H1 (cell line): ENCODE results near the gene HMGXB3.

Experiments
- BRCA1 ChIP-seq: IDR thresholded peaks from 2 replicates; pipeline ENCODE4 v1.6.1; 2012; ENCODE audit warnings: low read depth, low read length, improper control_type of control experiment
- EZH2 ChIP-seq: fragments of 200-600 bp; sonication (generic); IDR thresholded peaks from 2 replicates; pipeline ENCODE4 v1.7.1; 2012; ENCODE audit warnings: low read depth, mild to moderate bottlenecking, moderate library complexity, low read length, inconsistent platforms; ENCODE audit not compliant: severe bottlenecking
- KDM1A ChIP-seq: fragments of 200-600, 300-600 bp; sonication (generic); IDR thresholded peaks from 2 replicates; pipeline ENCODE4 v1.7.1; 2016; ENCODE audit warnings: mild to moderate bottlenecking, low read length, borderline replicate concordance
- PHF8 ChIP-seq: fragments of 200-600 bp; sonication (generic); conservative IDR thresholded peaks from 2 replicates; pipeline ENCODE4 v1.7.1; 2012; ENCODE audit warnings: low read depth, mild to moderate bottlenecking, inconsistent platforms, low read length, moderate library complexity
- POLR2A ChIP-seq, 2 experiments: IDR thresholded peaks; 1 replicate in 1 of 2; 2 replicates in 1 of 2; pipeline ENCODE4 v1.6.1; 2011; ENCODE audit warnings: low read depth in 2 of 2, low read length in 2 of 2, mild to moderate bottlenecking in 2 of 2; ENCODE audit errors: control extremely low read depth in 1 of 2
- RAD21 ChIP-seq, 2 experiments: IDR thresholded peaks in 1 of 2; conservative IDR thresholded peaks in 1 of 2; 2 replicates each; pipeline ENCODE4 v1.6.1; 2011; ENCODE audit warnings: low read depth in 2 of 2, low read length in 2 of 2, improper control_type of control experiment in 1 of 2, inconsistent platforms in 1 of 2, mild to moderate bottlenecking in 1 of 2, moderate library complexity in 1 of 2
- SUZ12 ChIP-seq: fragments of 200-600 bp; sonication (generic); IDR thresholded peaks from 2 replicates; pipeline ENCODE4 v1.6.1; 2012; ENCODE audit warnings: mild to moderate bottlenecking, inconsistent platforms, low read length, moderate library complexity, mixed read lengths
- TAF1 ChIP-seq: IDR thresholded peaks from 2 replicates; pipeline ENCODE4 v1.6.1; 2011; ENCODE audit warnings: mild to moderate bottlenecking, low read depth, low read length
- TF ChIP-seq, protein P1 (sequence below), 3 experiments: IDR thresholded peaks; 1 replicate in 2 of 3; 2 replicates in 1 of 3; pipeline versions ENCODE4 v1.5.1 to v1.6.1; 2011; ENCODE audit warnings: low read length in 3 of 3, mild to moderate bottlenecking in 3 of 3, inconsistent platforms in 2 of 3, low read depth in 1 of 3, moderate library complexity in 1 of 3; ENCODE audit not compliant: insufficient read depth in 1 of 3; ENCODE audit errors: control extremely low read depth in 1 of 3

DNA sequence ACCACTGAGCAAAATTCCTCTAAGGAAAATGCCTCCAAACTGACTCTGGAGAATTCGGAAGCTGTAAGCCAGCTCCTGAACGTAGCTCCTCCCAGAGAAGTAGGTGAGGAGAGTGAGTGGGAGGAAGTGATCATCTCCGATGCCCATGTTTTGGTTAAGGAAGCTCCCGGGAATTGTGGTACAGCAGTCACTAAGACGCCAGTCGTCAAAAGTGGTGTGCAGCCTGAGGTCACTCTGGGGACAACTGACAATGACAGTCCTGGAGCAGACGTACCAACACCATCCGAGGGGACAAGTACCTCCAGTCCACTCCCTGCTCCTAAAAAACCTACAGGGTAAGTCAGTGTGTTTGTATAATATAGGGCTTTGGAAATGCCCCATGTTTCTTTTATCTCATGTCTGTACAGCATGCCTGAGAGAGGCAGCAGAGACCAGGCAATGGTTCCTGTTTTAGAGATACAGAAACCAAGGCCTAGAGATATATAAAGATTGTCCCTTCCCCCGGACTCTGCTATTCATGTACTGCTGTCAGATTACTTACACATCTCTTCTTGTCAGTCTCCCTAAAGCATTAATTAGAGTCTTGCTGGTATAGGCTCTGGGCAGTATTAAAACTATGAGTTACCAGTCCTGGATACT lies 23.9 kb downstream of the HMGXB3 start:
- TF ChIP-seq KDM1A: no peak
- no peak for TF ChIP-seq PHF8
- TF ChIP-seq, protein P1, sequence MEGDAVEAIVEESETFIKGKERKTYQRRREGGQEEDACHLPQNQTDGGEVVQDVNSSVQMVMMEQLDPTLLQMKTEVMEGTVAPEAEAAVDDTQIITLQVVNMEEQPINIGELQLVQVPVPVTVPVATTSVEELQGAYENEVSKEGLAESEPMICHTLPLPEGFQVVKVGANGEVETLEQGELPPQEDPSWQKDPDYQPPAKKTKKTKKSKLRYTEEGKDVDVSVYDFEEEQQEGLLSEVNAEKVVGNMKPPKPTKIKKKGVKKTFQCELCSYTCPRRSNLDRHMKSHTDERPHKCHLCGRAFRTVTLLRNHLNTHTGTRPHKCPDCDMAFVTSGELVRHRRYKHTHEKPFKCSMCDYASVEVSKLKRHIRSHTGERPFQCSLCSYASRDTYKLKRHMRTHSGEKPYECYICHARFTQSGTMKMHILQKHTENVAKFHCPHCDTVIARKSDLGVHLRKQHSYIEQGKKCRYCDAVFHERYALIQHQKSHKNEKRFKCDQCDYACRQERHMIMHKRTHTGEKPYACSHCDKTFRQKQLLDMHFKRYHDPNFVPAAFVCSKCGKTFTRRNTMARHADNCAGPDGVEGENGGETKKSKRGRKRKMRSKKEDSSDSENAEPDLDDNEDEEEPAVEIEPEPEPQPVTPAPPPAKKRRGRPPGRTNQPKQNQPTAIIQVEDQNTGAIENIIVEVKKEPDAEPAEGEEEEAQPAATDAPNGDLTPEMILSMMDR (IDR thresholded peaks at IDR 0.05; ENCODE audit: control extremely low read depth in 1 of 3, insufficient read depth in 1 of 3, low read depth in 1 of 3, low read length in 3 of 3): no peak
- no peak for TF ChIP-seq EZH2
- no peak for TF ChIP-seq POLR2A (IDR thresholded peaks at IDR 0.05; ENCODE audit: control extremely low read depth in 1 of 2, low read depth in 2 of 2, low read length in 2 of 2)
- TF ChIP-seq SUZ12: no peak
- TF ChIP-seq RAD21 (IDR thresholded peaks at IDR 0.05 in 1 of 2, conservative IDR thresholded peaks at IDR 0.05 in 1 of 2; ENCODE audit: low read depth in 2 of 2, low read length in 2 of 2): no peak
- no peak for TF ChIP-seq BRCA1
- no peak for TF ChIP-seq TAF1
